HG03469 (cell line): ENCODE measurements around the gene RPL35A.
"Not testable (repeated sequence)": the region's sequence is repeated elsewhere in the genome, so short reads cannot be mapped to it uniquely, and the experiment has no call there.

ENCODE experiments used
- ATAC-seq: cut with Tn5 transposase; IDR thresholded peaks from one replicate; pipeline ENCODE4 v1.9.1; 2021; ENCODE audit warnings: mild to moderate bottlenecking, moderate library complexity, moderate number of reproducible peaks; ENCODE audit not compliant: unreplicated experiment

RPL35A gene

DNA sequence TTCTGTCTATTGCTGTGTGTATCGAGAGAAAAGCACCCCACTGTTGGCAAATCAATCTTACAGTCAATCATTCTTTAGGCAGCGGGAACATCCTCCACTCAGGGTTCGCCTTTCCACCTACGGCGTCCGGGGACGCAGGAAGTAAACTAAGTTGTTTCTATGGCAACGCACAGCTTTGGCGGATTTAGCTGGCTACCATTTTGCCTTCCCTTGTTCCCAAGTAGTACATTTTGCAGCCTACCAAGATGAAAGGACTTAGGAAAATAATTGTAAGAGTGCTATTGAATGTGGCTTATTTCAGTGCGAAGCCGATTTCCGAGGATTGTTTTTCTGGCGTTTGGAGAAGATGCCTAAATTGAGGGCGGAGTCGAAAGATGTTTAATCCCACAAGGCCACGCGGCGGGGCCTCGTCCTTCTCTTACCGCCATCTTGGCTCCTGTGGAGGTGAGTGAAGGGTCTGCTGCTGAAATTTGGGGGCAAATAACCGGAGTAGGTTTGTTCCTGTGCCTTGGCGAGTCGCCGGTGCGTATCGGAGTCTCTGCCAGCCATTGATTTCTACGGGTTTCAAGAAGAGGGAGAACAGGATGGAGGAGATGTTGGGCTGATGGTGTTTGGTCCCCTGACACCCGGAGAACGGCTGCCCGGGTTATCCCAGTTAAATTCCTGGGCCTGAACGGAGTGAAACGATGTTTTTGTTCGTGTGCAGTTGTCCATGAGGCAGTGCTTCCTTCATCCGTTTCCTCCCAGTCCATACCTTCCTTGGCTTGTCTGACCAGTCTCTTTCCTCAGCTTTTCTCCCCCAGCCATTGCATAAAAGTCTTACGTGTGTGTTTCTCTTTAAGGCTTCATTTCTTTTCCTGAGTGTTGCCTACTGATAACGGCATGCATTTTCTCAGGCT is at the start of gene RPL35A:
RPL35A (plus strand) TSS at position 413 of the 899 bp plus-strand sequence. CDS start 778 bp downstream, outside the sequence.
- ATAC-seq, result peak; percentile 86

DNA sequence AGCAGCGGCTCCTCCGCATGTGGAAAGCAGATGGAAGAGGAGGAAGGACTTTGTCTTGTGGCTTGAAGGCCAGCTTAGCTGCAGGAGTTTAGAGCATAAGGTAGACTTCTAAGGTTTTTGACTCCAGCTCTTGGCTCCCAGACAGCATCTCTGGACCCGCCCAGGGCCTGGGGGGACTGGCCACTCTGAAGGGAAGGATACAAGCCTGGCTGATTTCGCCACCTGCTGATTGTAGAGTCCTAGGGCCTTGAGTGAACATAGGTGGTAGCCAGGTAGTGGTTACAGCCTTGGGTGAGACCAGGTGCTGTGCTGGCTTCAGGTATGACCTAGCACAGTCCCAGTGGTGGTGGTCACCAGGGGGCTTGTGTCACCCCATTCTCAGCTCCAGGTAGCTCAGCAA is 48.4 kb upstream of the RPL35A start:
- no peak for ATAC-seq

DNA sequence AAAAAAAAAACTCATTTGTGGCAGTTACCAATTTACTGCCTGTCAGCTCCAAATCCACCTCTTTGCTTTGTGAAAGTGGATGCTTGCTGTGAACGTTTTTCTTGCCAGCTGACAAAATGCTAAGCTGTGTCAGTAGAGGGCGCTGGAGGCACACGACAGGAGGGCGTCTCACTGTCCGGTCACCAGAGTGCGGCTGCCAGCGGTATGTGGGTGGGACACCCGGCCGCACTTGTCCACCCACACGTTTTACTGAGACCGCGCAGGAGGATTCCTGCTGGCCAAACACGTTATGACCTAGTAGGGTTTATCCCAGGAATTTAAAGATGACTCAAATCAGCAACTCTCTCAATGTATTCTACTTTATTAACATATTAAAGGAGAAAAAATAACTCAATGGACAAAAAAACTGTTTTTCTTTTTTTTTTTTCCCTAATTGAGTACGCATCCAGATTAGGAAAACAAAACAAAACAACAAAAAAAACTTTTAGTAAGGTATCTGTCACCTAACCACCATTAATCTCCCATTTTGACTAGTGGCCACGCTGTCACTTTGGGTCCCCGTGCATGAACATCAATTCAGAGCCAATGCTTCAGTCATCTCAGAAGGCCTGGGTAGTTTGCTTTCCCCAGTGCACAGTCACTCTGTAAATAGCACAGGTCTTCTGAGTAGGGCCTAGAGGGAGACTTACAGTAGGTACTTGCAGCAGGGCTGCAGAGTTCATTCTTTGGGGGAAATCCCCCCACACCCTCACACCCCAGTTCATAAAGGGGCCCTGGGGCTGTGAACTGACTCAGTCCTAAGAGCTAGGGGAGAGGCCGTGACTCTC is 43.8 kb upstream of the RPL35A start:
- ATAC-seq, result peak; percentile 77

DNA sequence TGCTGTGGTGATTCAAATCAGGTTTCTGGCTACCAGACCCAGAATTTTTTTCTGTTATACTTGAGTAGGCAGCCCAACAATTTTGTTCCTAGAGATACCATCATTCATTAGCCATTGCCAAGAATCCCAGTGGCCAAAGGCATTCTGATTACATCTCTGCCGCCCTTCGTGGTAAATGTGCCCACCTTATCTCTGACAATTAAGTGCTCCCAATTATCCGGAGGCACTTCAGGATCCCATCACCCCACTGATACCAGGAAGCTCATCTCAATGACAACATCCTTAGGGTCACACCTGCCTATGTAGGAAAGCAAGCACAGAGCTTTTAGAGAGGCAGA is 43.2 kb upstream of the RPL35A start:
- ATAC-seq, result no peak

DNA sequence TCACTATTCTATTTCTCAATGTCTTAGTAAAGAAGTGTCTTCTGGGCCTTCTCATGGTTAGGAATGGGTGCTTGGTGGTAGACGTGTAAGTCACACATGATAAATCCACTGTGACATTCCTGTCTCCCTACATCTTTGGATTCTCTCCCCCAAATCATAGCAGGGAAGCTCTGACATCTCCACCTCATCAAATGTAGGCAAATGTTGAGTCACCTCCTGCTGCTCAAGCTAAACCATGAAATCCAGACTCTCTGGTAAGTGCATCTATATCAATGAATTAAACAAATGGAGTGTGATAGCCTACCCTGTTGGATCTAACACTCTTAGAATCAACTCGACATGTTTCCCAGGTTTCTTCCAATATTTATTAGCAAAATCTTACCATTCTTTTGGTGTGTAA is 42.8 kb upstream of the RPL35A start:
- no peak for ATAC-seq

DNA sequence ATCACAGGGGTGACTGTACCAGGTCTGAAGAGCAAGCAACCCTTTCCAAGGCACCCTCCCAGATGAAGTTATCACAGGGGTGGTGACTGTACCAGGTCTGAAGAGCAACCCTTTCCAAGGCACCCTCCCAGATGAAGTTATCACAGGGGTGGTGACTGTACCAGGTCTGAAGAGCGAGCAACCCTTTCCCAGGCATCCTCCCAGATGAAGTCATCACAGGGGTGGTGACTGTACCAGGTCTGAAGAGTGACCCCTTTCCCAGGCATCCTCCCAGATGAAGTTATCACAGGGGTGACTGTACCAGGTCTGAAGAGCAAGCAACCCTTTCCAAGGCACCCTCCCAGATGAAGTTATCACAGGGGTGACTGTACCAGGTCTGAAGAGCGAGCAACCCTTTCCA is 41.4 kb upstream of the RPL35A start:
- ATAC-seq, result not testable (repeated sequence)

DNA sequence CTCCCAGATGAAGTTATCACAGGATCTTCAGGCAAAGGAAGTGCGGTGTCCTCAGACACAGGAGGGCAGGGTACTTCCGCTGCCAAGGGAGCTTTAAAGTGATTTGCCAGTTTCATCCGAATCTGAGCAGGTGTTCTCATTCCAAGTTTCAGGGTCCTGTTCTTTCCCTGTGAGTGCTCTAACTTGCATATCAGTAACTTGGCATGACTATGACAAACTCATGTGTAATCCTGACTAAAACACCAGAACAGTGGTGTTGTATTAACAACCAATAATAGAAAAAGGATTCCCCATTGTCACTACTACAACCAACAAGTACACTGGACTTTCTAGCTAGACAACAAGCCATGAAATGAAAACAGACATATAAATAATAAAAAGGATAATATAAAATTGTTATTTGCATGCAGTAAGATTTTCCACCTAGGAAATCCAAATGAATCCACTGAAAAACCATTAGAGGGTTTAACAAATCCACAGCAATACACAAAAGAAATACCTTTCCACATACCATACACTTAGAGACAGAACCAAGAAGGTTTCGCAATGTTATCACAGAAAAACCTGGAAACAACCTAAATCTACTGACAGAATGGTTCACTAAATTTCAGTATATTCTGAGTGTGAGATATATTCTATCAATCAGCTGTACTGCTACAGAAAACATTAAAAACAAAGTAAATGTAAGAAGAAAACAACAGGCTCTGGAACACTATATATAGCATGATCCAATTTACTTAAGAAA is 40.9 kb upstream of the RPL35A start:
- no peak for ATAC-seq

DNA sequence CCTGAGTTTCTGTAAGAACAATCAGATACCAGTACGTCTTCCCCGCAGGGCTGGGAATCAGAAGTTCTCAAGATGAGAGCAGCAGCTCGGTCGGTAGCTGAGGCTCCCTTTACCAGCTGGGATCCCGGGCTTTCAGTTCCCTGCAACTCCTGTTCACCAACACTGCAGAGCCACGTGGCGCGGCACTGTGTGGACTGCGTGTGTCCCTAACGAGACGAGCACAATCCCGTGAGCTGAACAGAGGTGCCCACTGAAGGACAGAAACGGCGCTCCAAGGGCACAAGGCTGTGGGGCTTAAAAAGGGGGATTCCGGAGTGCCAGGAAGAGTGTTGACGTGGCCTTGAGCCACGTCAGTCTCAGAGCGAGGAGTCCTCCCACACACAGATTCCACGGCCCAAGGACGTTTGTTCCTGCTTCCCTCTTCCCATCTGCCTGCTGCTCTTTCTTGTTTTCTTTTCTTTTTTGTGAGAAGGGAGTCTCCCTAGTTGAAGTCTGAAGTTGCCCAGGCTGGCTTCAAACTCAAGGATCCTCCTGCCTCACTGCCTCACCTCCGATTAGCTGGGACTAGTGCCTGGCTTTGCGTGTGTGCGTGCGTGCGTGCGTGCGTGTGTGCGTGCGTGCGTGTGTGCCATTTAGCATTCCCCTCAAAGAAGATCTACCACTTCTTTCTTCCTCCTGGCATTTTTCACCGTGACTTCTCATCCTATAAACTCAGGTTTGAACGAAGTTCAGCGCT is 37.1 kb upstream of the RPL35A start:
- no peak for ATAC-seq

DNA sequence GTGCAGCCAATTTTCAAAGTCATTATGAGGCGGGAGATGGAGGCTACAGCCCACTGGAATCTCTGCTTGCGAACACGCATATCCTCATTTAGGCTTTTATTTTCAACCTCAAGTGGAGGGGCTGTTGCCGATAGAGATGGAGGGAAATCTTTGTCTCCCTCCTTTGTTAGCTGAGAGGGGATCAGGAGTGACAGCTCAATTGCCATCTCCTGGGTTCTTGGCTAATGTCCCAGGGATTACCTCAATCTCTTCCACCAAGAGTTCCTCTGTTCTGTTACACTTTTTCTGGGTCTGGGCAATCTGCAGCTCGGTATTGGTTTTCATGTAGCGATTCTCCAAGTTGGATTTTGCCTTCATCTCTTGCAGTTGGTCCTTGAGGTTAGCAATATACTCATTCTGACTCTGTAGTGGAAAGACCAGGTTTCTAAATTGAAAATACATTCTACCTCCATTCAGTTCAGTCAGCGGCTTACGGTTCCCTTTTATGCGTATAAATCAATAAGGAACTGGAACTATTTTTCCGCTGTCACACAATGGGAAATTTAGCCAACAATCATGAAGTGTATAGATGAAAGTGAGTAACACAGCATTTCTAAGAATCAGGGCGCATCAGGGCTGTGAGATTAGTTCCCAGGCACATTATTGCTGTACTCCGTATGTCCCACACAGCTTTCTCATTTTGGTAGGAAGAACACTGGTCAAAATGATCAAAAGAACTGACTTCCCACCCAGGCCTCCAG is 36.2 kb upstream of the RPL35A start:
- ATAC-seq, result no peak

DNA sequence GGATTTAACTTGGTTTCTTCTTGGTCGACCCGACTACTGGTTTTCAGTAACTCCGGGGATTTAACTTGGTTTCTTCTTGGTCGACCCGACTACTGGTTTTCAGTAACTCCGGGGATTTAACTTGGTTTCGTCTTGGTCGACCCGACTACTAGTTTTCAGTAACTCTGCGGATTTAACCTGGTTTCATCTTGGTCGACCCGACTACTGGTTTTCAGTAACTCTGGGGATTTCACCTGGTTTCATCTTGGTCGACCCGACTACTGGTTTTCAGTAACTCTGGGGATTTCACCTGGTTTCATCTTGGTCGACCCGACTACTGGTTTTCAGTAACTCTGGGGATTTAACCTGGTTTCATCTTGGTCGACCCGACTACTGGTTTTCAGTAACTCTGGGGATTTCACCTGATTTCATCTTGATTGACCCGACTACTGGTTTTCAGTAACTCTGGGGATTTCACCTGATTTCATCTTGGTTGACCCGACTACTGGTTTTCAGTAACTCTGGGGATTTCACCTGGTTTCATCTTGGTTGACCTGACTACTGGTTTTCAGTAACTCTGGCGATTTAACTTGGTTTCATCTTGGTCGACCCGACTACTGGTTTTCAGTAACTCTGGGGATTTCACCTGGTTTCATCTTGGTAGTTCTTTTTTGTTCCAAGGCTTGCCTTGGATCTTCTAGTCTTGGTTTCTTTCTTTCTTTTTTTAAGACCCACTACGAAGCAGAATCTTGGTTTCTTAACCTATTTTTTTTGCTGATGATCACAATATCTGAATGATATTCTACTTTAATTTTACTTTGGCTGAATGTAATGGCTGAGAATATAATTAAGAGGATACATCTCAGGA is 28.3 kb upstream of the RPL35A start:
- not testable (repeated sequence) for ATAC-seq

DNA sequence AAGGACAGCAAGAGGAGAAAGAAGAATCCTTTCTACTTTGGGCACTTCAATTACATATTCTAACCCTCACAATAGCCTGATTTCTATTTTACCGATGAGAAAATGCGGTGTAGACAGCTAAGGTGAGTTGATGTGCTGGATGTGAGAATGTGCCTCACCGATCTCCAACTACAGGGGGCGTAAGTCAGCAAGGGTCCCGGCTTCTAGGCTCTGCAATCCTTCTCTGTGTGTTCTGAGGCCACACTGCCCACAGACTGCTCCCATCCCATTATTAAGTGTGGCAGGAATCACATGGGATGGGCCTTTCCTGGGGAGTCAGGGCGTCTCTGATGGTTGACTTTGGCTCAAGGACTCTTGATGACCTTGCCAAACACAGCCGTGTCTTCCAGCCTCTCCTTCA is 23.6 kb upstream of the RPL35A start:
- ATAC-seq, result no peak

DNA sequence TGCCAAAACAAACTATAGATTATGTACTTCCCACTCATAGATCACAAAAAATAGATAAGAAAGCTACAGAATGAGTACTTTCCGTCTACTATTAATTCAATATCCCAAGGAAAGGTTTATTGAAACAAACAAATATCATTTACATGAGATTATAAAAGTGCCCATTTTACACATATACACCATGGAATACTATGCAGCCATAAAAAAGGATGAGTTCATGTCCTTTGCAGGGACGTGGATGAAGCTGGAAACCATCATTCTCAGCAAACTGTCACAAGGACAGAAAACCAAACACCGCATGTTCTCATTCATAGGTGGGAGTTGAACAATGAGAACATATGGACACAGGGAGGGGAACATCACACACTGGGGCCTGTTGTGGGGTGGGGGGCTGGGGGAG is 22.4 kb upstream of the RPL35A start:
- not testable (repeated sequence) for ATAC-seq

DNA sequence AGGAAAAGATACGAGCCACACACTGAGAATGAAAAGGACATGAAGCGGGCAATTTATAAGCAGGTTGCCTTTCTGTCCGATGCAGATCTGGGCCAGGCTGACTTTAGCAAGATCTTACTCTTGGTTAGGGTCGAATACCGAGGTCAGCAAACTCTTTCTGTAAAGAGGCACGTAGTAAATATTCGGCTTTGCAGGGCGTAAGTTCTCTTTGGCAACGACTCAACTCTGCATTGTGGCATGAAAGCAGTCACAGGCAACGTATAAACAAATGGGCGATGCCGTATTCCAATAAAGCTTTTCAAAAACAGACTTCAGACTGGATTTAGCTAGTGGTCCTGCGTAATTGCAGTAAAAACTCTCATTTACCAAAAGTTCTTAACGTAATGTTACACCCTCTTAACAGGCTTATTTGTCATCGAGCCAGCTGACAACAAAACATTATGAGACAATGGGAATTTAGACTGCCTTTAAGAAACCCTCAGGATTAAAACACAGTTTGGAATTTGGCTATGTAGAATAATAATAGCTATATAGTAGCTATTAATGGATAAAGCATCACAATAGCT is 13.1 kb upstream of the RPL35A start:
- no peak for ATAC-seq

DNA sequence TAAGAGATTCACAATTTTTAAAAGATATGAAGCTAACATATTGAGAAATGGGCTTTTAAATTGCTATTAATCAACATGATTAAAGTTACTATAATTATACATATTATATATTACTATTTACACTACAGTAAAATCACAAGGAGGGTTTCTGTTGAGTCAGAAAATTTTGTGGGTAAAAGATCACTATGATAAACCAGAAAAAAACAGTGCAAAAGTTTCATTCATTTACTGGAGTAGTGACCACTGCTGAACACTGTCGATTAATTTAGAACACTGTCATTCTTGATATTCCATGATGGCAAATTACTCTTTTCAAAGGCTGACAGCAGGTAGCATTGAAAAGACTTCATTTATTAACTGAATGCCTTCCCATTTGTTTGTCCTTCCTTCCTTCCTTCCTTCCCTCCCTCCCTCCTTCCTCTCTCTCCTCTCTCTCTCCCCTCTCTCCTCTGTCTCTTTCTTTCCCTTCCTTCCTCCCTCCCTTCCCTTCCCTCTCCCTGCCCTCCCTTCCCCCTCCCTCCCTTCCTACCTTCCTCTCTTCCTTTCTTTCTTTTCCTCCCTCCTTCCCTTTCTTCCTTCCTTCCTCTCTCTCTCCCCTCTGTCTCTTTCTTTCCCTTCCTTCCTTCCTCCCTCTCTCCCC is 9.1 kb upstream of the RPL35A start:
- no peak for ATAC-seq

DNA sequence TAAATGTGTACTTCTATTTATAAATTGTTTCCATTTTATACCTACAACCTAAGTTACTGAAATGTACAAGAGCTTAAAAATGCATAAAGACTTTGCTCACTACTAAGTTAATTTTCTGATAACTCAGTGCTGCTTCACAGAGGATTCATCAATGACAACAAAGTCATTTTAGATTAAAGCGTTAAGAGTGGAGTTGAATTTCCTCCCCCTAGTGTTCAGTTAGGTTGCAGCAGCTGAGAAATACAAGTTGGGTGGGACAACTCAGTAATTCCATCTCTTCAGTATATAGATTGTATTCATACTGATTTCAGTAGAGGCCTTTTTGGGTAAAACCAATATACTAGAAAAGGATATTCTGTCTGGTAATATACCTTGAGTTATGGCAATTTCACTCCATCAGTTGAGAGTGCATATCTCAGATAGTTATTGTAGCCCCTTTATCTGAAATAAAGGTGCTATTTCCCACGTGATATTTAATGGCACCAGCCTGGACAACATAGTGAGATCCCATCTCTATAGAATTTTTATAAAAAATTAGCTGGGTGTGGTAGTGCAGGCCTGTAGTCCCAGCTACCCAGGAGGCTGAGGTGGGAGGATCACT is 6.9 kb upstream of the RPL35A start:
- no peak for ATAC-seq

DNA sequence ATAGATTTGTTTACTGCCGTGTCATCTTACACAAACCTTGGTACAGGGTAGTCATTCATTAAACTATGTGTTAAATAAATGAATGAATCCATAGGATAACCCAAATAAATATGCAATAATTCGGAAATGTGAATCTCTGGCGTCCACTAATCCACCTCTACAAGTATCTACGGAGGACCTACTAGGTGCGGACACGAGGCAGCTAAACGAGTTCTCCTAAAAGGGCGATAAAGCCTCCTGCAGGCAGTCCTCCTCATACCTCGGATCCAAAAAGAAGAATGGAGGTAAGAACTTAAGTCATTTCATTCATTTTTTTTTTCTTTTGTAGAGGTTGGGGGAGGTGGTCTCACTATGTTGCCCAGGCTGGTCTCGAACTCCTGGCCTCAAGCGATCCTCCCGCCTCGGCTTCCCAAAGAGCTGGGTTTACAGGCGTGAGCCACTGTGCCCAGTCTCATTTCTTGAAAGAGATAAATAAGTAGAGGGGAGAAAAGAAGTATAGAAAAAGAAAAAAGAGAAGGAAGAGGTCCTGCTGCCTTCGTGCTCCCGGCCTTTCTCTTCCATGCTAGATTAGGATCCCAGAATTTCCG is 706 bp upstream of the RPL35A start:
- no peak for ATAC-seq

DNA sequence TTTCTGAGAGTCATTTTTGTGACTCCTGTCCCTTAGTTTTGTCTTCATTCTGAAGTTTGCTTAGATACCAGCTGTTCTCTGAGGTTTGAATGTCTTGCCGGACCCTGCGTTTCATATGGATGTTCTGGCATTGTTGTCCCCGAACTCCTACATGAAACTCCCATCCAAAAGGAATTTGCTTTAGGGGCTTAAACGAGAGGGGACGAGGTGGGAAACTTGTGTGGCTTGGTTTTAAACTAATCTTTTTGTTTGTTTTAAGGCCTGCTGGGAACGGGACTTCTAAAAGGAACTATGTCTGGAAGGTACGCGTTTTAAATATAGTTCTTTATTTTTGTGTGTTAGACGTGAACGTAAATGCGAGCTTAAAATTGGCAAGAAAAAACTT is 679 bp downstream of the RPL35A start:
- ATAC-seq, result no peak
